Measurements from ENCODE around the gene IL12RB1. TPM values are rescaled to one million over a fixed set of nuclear protein-coding genes. Genes with fewer than 3 reads are reported as not detected.

The IL12RB1 gene
- total and polyA plus RNA-seq, 2 of the 13 experiments (the other 11 are each of a cell fraction or from before 2014, with no cell fraction given) = 0.03 to 0.04 TPM

GRCh38 chr19:18135712-18136584, 49.2 kb upstream of the IL12RB1 start (continued):
- TF ChIP-seq ZXDC (CRISPR knock-in tag; IDR thresholded peaks at IDR 0.05) (no peak), TCF7 (IDR thresholded peaks at IDR 0.05; ENCODE audit: low read depth) (no peak), ZBTB8A (CRISPR knock-in tag; IDR thresholded peaks at IDR 0.05; ENCODE audit: borderline replicate concordance, low read depth) (no peak), KDM5A (IDR thresholded peaks at IDR 0.05; ENCODE audit: borderline replicate concordance, low read length) (no peak), ZNF264 (CRISPR knock-in tag; IDR thresholded peaks at IDR 0.05) (peak; percentile 77; the same call in 1 of the 2 replicates), ZNF619 (CRISPR knock-in tag; IDR thresholded peaks at IDR 0.05) (no peak), ZBTB33 (CRISPR knock-in tag; IDR thresholded peaks at IDR 0.05) (no peak; the same call in 1 of the 2 replicates), ZNF713 (CRISPR knock-in tag; IDR thresholded peaks at IDR 0.05) (no peak), KDM5B (CRISPR knock-in tag; IDR thresholded peaks at IDR 0.05; ENCODE audit: borderline replicate concordance) (no peak), ZSCAN31 (CRISPR knock-in tag; IDR thresholded peaks at IDR 0.05; ENCODE audit: low read depth) (peak; percentile 67; the same call in 1 of the 2 replicates), ZNF709 (CRISPR knock-in tag; IDR thresholded peaks at IDR 0.05) (no peak), ZNF263 (CRISPR knock-in tag; IDR thresholded peaks at IDR 0.05) (peak; percentile 58; the same call in 1 of the 2 replicates), RBM22 (optimal IDR thresholded peaks at IDR 0.05; ENCODE audit: low read length) (no peak), FOXC1 (CRISPR knock-in tag; IDR thresholded peaks at IDR 0.05; ENCODE audit: borderline replicate concordance) (0 out of 2 replicates have a peak, but pooled peaks have one; percentile 16), SNAPC5 (CRISPR knock-in tag; IDR thresholded peaks at IDR 0.05; ENCODE audit: borderline replicate concordance) (no peak), POLR2A (IDR thresholded peaks at IDR 0.05; ENCODE audit: insufficient read depth in 1 of 2, low read depth in 2 of 2, low read length in 2 of 2) (peak; percentile 64 to 71), ETV6 (CRISPR knock-in tag; conservative IDR thresholded peaks at IDR 0.05) (no peak), FOXP1 (IDR thresholded peaks at IDR 0.05) (no peak), FOXP1 (CRISPR knock-in tag; IDR thresholded peaks at IDR 0.05) (0 out of 2 replicates have a peak, but pooled peaks have one; percentile 23), SALL1 (CRISPR knock-in tag; IDR thresholded peaks at IDR 0.05) (peak; percentile 67; the same call in 1 of the 2 replicates), EHMT2 (IDR thresholded peaks at IDR 0.05; ENCODE audit: borderline replicate concordance, low read depth, low read length) (no peak), ZMYM4 (CRISPR knock-in tag; IDR thresholded peaks at IDR 0.05) (peak; percentile 66)
- TF ChIP-seq, protein P1, sequence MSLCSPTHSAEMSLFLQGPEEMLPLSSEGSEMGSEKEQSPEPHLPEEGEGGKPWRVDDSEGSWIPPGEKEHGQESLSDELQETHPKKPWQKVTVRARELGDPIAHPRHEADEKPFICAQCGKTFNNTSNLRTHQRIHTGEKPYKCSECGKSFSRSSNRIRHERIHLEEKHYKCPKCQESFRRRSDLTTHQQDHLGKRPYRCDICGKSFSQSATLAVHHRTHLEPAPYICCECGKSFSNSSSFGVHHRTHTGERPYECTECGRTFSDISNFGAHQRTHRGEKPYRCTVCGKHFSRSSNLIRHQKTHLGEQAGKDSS (CRISPR knock-in tag; IDR thresholded peaks at IDR 0.05; ENCODE audit: borderline replicate concordance, low read depth) = 0 out of 2 replicates have a peak, but pooled peaks have one; percentile 23
